Panc1 (cell line): Measurements from ENCODE around the gene LRGUK.

Source experiments
- CTCF ChIP-seq: fragments of 450-650 bp; IDR thresholded peaks from 2 replicates; pipeline ENCODE4 v1.5.1; 2017; ENCODE audit warnings: mild to moderate bottlenecking
- POLR2AphosphoS5 ChIP-seq: IDR thresholded peaks from 2 replicates; pipeline ENCODE4 v1.6.1; 2012; ENCODE audit warnings: mild to moderate bottlenecking, low read depth, low read length, moderate library complexity
- REST ChIP-seq, 2 experiments: IDR thresholded peaks; 2 replicates each; pipeline ENCODE4 v1.6.1; 2011 to 2012; ENCODE audit warnings: low read depth in 2 of 2, control low read depth in 1 of 2, low read length in 1 of 2, mild to moderate bottlenecking in 1 of 2, moderate library complexity in 1 of 2; ENCODE audit not compliant: insufficient read depth in 1 of 2
- SIN3A ChIP-seq: IDR thresholded peaks from 2 replicates; pipeline ENCODE4 v1.6.1; 2012; ENCODE audit warnings: low read depth, mild to moderate bottlenecking, low read length, moderate library complexity, borderline replicate concordance; ENCODE audit not compliant: insufficient read depth
- TCF7L2 ChIP-seq: IDR thresholded peaks from 2 replicates; pipeline ENCODE4 v1.6.1; 2011; ENCODE audit warnings: mild to moderate bottlenecking, low read depth, low read length, inconsistent platforms

GRCh38 chr7:134165252-134165651 lies 38.1 kb downstream of the LRGUK start:
- TF ChIP-seq CTCF = no peak
- TF ChIP-seq REST (IDR thresholded peaks at IDR 0.05; ENCODE audit: insufficient read depth in 1 of 2, low read depth in 2 of 2, low read length in 1 of 2) = no peak
- no peak for TF ChIP-seq SIN3A
- no peak for TF ChIP-seq POLR2AphosphoS5
- no peak for TF ChIP-seq TCF7L2
